ENCODE data around the gene ZNF106.

- no peak for TF ChIP-seq ZNF274 (IDR thresholded peaks at IDR 0.05; ENCODE audit: low read depth, low read length)
- TF ChIP-seq SUZ12 (IDR thresholded peaks at IDR 0.05; ENCODE audit: extremely low read depth, insufficient read depth, insufficient read length), result no peak
These were observed 37.1 kb downstream of the ZNF106 start for GRCh38 chr15:42453826-42454225.

All from NT2/D1 (cell line).